NCI-H1436 treated with DMSO at 0.1 percent for 48 hours (cell line): Measurements from ENCODE around the gene OSER1.
"Not testable (repeated sequence)": the region's sequence is repeated elsewhere in the genome, so short reads cannot be mapped to it uniquely, and the experiment has no call there.

ENCODE experiments used
- DNase-seq: peaks from one replicate; lab custom pipeline; 2025; lab: John Stamatoyannopoulos, UW

Gene OSER1

DNA sequence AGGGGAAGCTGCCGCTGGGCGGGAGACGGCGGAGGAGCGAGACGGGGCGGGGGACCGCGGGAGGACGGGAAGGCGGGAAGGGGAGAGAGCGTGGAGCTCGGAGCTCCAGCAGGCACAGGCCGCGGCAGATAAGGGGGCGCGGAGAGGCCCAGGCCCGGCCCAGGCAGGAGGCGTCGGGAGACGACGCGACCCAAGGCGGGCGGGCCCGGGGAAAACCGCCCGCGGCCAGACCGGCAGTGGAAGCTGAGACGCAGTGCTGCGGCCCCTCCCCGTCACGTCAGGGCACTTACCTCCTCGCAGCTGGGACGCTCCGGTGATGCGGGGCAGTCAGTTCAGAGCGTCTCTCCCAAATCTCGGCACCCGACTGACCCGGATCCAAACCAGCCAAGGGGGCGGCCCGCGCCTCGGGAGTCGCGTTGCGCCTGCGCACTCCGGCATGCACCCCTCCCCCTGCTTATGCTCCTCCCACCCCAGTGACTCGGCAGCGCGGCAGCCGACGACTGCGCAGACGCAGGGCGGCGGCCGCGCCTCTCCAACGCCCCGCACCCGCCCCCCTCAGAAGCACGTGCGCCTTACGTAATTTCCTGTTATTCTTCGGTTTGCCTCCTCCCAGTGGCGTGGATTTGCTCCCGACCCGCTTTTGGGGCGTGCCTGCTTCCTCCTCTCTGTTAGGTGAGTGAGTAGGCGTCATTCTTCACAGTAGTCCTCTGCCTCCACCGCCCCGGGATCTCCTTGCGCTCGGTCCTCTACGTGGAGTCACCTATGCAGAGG, at the start of gene OSER1:
TSS of gene OSER1 (minus strand) at position 366 of the 771 bp plus-strand sequence. CDS start 3,814 bp downstream, outside the sequence.
- peak; percentile 88 for DNase-seq

GRCh38 chr20:44258226-44258890, 47.8 kb upstream of the OSER1 start:
- no peak for DNase-seq

DNA sequence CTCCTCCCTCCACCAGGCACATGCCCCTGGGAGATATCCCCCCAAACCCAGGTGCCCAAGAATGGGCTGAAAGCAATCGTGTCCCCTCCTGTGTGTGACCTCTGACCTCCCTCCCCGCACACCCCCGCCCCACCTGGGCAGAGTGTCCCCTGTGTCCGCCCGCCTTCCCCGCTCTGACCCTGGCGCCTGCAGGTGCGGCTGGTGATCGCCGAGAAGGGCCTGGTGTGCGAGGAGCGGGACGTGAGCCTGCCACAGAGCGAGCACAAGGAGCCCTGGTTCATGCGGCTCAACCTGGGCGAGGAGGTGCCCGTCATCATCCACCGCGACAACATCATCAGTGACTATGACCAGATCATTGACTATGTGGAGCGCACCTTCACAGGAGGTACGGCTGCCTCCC, 46.4 kb upstream of the OSER1 start:
- DNase-seq = no peak

GRCh38 chr20:44255942-44256341, 45.4 kb upstream of the OSER1 start:
- DNase-seq = no peak

DNA sequence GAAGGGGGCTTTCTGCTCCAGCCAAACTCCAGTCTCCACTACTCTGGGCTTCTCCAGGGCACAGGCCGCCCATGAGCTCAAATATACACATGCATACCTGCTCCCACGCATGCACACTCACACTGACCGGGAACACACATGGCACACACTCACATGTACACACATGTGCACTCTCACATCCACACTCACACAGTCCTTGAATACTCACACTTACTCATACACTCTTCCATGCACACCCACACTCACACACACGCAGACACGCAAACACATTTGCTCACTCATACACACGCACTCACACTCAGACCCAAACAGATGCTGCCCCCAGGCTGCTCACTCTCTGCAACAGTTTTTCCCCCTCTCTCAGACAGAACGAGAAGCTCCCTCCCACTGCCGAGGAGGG, 43.5 kb upstream of the OSER1 start:
- DNase-seq = no peak

DNA sequence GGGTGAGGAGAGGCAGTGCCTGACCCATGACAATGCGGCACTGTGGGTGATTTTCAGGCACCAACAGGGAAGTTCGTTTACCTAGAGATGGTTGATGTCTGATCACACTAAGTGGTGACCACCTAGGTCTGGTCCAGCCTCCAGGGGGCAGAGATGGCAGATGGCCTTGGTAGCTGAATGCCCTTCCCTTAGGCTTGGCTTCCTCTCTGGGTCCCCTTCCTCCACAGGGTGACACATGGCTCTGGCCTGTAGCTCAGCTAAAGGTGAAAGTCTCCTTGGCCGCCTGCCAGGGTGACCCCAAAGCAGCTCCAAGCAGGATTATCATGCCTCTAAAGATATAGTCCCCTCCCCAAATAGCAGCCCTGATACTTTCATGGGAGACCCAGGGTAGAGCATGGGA, 43.0 kb upstream of the OSER1 start:
- DNase-seq = no peak

DNA sequence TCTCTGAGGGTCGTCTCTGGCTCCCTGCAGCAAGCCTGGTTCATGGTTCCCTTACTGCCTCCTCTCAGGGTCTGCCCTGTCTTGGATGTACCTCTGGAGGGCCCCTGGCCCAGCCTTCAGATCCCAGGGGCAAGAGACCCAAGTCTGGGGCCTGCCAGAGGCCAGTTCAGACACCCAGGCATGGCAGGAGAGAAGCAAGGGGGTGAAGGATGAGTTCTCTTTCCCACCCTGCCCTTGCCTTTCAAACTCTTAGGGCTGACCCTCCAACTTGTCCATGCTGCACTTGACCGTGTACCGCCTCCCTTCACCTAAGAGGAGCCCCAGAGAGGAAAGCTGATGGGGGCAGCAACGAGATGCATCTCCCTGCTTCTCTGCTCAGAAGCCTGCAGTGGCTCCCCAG, 40.7 kb upstream of the OSER1 start:
- no peak for DNase-seq

DNA sequence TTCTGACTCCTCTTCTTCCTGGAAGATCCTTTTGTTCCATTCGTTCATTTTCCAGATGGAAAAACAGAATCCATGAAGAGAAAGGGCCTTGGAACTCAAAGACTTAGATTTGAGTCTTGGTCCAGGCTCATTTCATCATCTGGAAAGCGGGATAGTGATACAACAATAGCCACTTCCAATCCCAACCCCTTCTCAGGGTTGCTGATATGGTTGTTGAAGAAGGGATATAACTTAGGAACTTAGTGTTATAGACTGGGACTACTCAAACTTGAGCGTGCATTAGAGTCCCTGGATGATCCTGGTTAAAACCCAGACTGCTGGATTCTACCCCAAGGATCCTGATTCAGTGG, 37.8 kb upstream of the OSER1 start:
- no peak for DNase-seq

DNA sequence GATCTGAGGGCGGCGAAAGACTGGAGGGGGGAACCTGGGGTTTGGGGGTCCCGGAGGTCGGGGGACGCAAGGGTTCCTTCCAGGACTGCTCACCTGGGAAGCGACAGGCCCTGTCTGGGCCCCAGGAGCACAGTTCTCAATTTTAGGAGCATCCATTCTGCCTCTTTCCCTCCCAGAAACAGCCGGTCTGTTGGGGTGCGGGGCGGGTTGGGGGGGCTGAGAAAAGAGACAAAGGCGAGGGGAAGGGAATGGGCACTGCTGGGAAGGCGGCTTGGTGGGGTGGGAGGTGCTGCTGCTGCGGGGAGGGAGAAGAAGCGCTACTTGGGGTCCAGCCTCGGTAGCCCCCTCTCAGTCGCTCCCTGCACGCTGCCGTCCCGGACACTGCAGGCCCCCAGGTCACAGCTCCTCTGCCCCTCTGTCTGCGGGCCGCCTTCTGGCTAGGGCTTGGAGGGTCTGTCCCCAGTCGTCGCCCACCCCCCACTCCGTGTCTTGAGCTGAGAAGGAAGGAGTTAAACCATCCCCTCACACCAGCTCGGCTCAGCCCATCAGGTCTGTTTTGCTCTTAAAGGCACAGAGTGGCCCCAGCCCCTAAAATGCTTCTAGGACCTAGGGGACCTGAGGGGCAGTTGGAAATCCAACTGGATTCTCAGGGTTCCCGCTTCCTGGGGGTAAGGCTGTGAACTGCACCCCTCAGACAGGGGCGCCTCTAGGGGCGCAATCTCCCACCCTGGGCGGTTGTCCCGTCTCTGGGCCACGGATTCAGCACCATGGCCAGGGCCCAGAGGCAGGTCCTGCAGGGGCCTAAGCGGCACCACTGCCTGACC, 37.2 kb upstream of the OSER1 start:
- DNase-seq = no peak

GRCh38 chr20:44247131-44247571, 36.6 kb upstream of the OSER1 start, which contains the start of gene GDAP1L1:
TSS of gene GDAP1L1 (plus strand) at chr20:44247308. CDS start at chr20:44247335, 27 bp downstream.
- no peak for DNase-seq

DNA sequence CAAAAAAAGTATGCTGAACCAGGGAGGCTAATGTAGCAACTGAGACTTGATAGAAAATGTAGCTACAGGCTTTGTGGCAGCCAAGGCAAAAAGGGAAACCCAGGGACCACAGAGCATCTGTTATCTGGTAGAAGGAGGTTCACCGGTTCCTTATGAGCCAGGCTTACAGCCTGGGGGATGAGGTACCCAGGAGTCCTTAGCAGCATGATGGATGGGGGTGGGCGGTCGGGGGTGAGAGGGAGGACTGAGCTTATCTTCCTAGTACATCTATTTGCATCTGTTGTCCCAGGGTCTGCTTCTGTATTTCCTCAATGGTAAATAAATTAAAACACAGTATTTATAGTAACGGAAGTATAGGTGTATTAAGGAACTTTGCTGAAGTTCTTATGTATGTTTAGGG, 35.4 kb upstream of the OSER1 start:
- DNase-seq = no peak

- DNase-seq = no peak
Observed at GRCh38 chr20:44241796-44242195, 31.2 kb upstream of the OSER1 start.

GRCh38 chr20:44236840-44237239, 26.3 kb upstream of the OSER1 start:
- not testable (repeated sequence) for DNase-seq

- no peak for DNase-seq
Observed at GRCh38 chr20:44235702-44236101, 25.1 kb upstream of the OSER1 start.

- no peak for DNase-seq
Observed at GRCh38 chr20:44234566-44235317, 24.2 kb upstream of the OSER1 start.

DNA sequence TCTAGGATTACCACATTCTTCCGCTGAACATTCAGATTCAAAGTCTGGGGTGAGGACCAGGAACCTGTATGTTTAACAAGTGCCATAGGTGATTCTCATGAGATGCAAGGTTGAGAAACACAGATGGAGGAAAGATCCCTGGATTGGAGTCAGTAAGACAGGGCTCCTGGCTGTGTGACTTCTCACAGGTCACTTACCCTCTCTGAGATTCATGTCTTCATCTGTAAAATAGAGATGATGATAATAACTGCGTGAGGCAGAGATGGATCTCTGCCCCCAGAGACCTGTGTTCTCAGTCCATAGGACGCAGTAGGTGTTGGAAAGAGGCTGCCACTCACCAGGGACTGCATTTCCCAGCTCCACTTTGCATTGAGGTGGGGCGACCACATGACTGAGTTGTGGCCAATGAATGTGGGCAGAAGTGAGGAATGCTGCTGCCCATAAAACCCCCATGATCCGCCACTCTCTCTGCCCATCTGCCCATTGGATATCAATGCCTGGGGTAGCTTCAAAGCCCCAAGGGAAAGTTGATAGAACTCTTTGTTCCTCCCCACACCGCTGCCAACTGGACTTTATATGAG, 23.0 kb upstream of the OSER1 start:
- DNase-seq = no peak

- DNase-seq = not testable (repeated sequence)
Observed at GRCh38 chr20:44232469-44232856, 21.9 kb upstream of the OSER1 start.

DNA sequence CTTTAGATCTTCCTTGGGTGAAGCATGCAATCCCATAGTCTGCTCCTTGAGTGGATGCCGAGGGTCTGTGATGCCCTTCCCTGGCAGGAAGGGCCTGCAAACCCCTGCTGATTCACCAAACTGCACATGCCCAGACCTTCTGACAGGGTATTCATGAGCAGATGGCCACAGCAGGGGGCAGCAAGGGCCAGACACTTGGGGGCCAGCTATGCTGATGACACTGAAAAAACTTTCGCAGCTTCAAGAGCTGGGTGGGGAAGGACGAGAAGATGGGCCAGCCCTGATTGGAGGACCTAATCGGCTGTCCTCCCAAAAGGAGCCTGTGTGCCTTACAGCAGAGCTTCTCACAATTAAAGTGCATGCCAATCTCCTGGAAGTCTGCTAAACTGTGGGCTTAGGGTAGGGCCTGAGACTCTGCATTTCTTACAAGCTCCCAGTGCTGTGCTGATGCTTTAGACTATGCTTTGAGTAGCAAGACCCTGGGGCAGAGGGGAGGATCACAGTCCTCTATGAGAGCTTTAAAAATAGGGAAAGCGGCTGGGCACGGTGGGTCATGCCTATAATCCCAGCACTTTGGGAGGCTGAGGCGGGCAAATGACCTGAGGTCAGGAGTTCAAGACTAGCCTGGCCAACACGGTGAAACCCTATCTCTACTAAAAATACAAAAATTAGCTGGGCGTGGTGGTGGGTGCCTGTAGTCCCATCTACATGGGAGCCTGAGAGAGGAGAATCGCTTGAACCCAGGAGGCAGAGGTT, 21.3 kb upstream of the OSER1 start:
- DNase-seq = no peak

DNA sequence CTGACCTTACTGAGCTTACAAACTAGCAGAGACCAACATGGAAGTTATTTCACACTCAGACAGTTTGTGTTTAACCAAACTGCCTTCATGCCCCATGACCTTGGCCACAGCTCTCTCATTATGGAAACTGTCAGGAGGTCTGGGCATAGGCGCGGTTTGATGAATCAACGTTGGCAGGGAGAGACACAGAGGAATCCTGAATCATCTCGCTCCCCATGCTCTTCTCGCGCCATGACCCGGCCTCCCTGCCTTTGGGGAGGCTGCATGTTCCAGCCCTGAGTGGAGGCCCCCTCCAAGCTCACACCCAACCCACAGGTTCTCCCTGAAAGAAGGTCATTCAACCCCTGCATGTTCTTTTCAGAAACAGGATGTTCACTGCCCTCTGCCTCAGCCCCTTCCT, 20.6 kb upstream of the OSER1 start:
- DNase-seq = no peak

- DNase-seq = no peak
Observed at GRCh38 chr20:44228465-44229258, 18.1 kb upstream of the OSER1 start.
